Keratinocyte (primary cell): ENCODE measurements around the gene DPYD. TPM values are rescaled to one million over a fixed set of nuclear protein-coding genes. Genes with fewer than 3 reads are reported as not detected.

Experiments used
- DNase-seq: peaks from one replicate; pipeline ENCODE4 v3.0.0-alpha.2; 2011; ENCODE audit warnings: low read depth, missing footprints, low spot score
- FAIRE-seq: peaks from 2 replicates; lab custom pipeline; 2011; peaks lifted over from hg19 to GRCh38; lab: Jason Lieb, UNC
- H2AFZ ChIP-seq: 2 replicates; pipeline ENCODE4 v1.6.0; 2012; ENCODE audit warnings: low read length, control low read depth, inconsistent platforms; ENCODE audit not compliant: control insufficient read depth
- H3K27ac ChIP-seq: 2 replicates; pipeline ENCODE4 v1.5.1; 2011; ENCODE audit warnings: low read length; ENCODE audit not compliant: control insufficient read depth, insufficient read depth
- H3K27me3 ChIP-seq: 3 replicates; pipeline ENCODE4 v1.6.0; 2011; ENCODE audit warnings: low read length; ENCODE audit not compliant: control insufficient read depth, insufficient read depth; ENCODE audit errors: extremely low read depth
- H3K36me3 ChIP-seq, 2 experiments: 2 replicates in 1 of 2; 3 replicates in 1 of 2; pipeline ENCODE4 v1.5.1; 2011; ENCODE audit warnings: low read length in 2 of 2, mild to moderate bottlenecking in 1 of 2; ENCODE audit not compliant: control insufficient read depth in 2 of 2, insufficient read depth in 2 of 2; ENCODE audit errors: extremely low read depth in 1 of 2
- H3K4me1 ChIP-seq: 3 replicates; pipeline ENCODE4 v1.5.1; 2011; ENCODE audit warnings: low read length; ENCODE audit not compliant: control insufficient read depth, insufficient read depth; ENCODE audit errors: extremely low read depth
- H3K4me2 ChIP-seq: 3 replicates; pipeline ENCODE4 v1.6.0; 2011; ENCODE audit warnings: low read depth, low read length; ENCODE audit not compliant: control insufficient read depth, insufficient read depth; ENCODE audit errors: extremely low read depth
- H3K4me3 ChIP-seq, 3 experiments: fragments of 200-600 bp in 1 of 3; sonication (generic) in 1 of 3; 2 replicates in 2 of 3; 3 replicates in 1 of 3; pipeline ENCODE4 v1.5.1; 2011 to 2016; ENCODE audit warnings: low read length in 3 of 3, mild to moderate bottlenecking in 3 of 3, control low read depth in 2 of 3, inconsistent platforms in 1 of 3, low read depth in 1 of 3, mixed read lengths in 1 of 3, mixed run types in 1 of 3, moderate library complexity in 1 of 3; ENCODE audit not compliant: control insufficient read depth in 2 of 3, insufficient read depth in 2 of 3; ENCODE audit errors: extremely low read depth in 1 of 3
- H3K79me2 ChIP-seq: 2 replicates; pipeline ENCODE4 v1.6.0; 2012; ENCODE audit warnings: low read length; ENCODE audit not compliant: control insufficient read depth, insufficient read depth
- H3K9ac ChIP-seq: 3 replicates; pipeline ENCODE4 v1.6.0; 2011; ENCODE audit warnings: low read length; ENCODE audit not compliant: control insufficient read depth, insufficient read depth; ENCODE audit errors: extremely low read depth
- H3K9me1 ChIP-seq: 3 replicates; pipeline ENCODE4 v1.6.0; 2011; ENCODE audit warnings: low read length; ENCODE audit not compliant: control insufficient read depth, insufficient read depth; ENCODE audit errors: extremely low read depth
- H3K9me3 ChIP-seq: 2 replicates; pipeline ENCODE4 v1.5.1; 2012; ENCODE audit warnings: low read depth, low read length; ENCODE audit not compliant: control insufficient read depth
- H4K20me1 ChIP-seq: 3 replicates; pipeline ENCODE4 v1.6.0; 2011; ENCODE audit warnings: low read length; ENCODE audit not compliant: control insufficient read depth, insufficient read depth; ENCODE audit errors: extremely low read depth
- EZH2 ChIP-seq: IDR thresholded peaks from one replicate; pipeline ENCODE4 v1.6.1; 2012; ENCODE audit warnings: inconsistent platforms, mild to moderate bottlenecking, low read length, moderate library complexity
- dilution Hi-C: fragments of 300-500 bp; cut with MboI; formaldehyde crosslinking; loops from one replicate; pipeline ENCODE4 v1.7.0; 2020; ENCODE audit warnings: low sequenced_read_pairs; ENCODE audit not compliant: extremely low pct_ligation_motif_present
- polyA plus RNA-seq, 5 experiments: library from polyadenylated mRNA; depleted of rRNA in 3 of 5; stranded (reverse) in 3 of 5; stranded (forward) in 1 of 5; unstranded in 1 of 5; fragments of >200 nt; gene quantifications; 1 replicate in 1 of 5; 2 replicates in 3 of 5; 3 replicates in 1 of 5; pipeline versions ENCODE4 v1.2.1 to v1.2.3, GENCODE V29; 2011 to 2012; ENCODE audit warnings: missing spikeins in 2 of 5, low read depth in 1 of 5, low replicate concordance in 1 of 5
- TF ChIP-seq, protein P1 (sequence below), 3 experiments: IDR thresholded peaks in 1 of 3; conservative IDR thresholded peaks in 1 of 3; optimal IDR thresholded peaks in 1 of 3; 2 replicates in 2 of 3; 3 replicates in 1 of 3; pipeline versions ENCODE3 to v1.5.1; 2011; ENCODE audit warnings: low read length in 3 of 3, mild to moderate bottlenecking in 3 of 3, moderate library complexity in 2 of 3, control low read depth in 1 of 3, inconsistent platforms in 1 of 3; ENCODE audit not compliant: insufficient read depth in 2 of 3; ENCODE audit errors: extremely low read depth in 1 of 3

Gene DPYD
- polyA plus RNA-seq, 1 donor (not counting 4 experiments of a cell fraction or from before 2014, with no cell fraction given): 1.9 TPM

DNA sequence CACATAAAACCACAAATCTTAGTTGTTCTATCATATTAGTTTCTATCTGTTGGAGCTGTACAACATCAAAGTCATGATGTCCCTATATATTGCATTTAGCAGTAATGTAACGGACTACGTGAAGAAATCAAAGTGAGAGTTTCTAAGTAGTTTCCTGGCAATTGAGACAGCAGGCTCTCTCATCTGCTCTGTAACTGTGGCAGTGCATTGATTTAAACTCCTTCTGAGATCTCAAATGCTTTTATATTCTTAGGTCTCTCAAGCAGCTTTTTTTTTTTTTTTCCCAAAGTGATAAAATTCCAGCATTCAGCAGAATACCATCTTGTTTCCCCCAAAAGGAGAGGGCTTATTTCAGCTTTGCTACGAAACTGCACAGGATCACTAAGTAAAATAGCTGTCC is 719.2 kb downstream of the DPYD start:
- no peaks in the 10 kb centered on the region for H3K9me1 ChIP-seq
- no peak overlapping the region for H3K9ac ChIP-seq
- H3K4me3 ChIP-seq: no peak overlapping the region
- H3K36me3 ChIP-seq: no peaks in the 10 kb centered on the region
- H3K27ac ChIP-seq: no peak overlapping the region
- FAIRE-seq (no peak), DNase-seq (no peak)
- H4K20me1 ChIP-seq: no peaks in the 10 kb centered on the region
- H3K79me2 ChIP-seq: no peaks in the 10 kb centered on the region
- H3K4me2 ChIP-seq: no peak overlapping the region
- H3K9me3 ChIP-seq: no peaks in the 10 kb centered on the region
- dilution Hi-C loops: no loop called here
- no peaks in the 10 kb centered on the region for H3K27me3 ChIP-seq
- TF ChIP-seq, protein P1, sequence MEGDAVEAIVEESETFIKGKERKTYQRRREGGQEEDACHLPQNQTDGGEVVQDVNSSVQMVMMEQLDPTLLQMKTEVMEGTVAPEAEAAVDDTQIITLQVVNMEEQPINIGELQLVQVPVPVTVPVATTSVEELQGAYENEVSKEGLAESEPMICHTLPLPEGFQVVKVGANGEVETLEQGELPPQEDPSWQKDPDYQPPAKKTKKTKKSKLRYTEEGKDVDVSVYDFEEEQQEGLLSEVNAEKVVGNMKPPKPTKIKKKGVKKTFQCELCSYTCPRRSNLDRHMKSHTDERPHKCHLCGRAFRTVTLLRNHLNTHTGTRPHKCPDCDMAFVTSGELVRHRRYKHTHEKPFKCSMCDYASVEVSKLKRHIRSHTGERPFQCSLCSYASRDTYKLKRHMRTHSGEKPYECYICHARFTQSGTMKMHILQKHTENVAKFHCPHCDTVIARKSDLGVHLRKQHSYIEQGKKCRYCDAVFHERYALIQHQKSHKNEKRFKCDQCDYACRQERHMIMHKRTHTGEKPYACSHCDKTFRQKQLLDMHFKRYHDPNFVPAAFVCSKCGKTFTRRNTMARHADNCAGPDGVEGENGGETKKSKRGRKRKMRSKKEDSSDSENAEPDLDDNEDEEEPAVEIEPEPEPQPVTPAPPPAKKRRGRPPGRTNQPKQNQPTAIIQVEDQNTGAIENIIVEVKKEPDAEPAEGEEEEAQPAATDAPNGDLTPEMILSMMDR (optimal IDR thresholded peaks at IDR 0.05 in 1 of 3, IDR thresholded peaks at IDR 0.05 in 1 of 3, conservative IDR thresholded peaks at IDR 0.05 in 1 of 3; ENCODE audit: extremely low read depth in 1 of 3, insufficient read depth in 2 of 3, low read length in 3 of 3): no peak
- no peak for TF ChIP-seq EZH2
- no peaks in the 10 kb centered on the region for H3K4me1 ChIP-seq
- no peak overlapping the region for H2AFZ ChIP-seq

DNA sequence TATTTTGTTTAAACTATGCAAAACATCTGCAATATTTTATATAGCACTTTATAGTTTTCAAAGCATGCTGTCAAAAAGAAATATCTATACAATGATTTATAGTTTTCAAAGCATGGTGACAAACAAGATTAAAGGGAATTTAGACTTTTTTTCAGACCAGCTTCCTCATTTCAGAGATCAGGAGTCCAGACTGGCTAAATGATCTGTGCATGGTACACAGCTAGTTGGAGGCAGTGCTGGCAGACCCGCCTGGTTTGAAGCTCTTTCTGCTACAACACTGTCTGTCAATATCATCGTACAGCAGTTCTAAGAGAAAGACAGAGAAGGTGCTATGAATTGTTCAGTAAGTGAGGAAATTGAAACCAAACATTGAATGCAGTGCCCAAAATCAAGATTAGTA is 720.2 kb downstream of the DPYD start:
- Histone ChIP-seq H3K36me3 (no peaks in the 10 kb centered on the region), H4K20me1 (no peaks in the 10 kb centered on the region), H3K9me1 (no peaks in the 10 kb centered on the region), H2AFZ (no peak overlapping the region), H3K27ac (no peak overlapping the region), H3K9me3 (no peaks in the 10 kb centered on the region), H3K4me3 (no peak overlapping the region), H3K27me3 (no peaks in the 10 kb centered on the region), H3K79me2 (no peaks in the 10 kb centered on the region), H3K4me2 (no peak overlapping the region), H3K9ac (no peak overlapping the region), H3K4me1 (no peaks in the 10 kb centered on the region)
- no peak for FAIRE-seq
- TF ChIP-seq EZH2: no peak
- TF ChIP-seq, protein P1 (optimal IDR thresholded peaks at IDR 0.05 in 1 of 3, IDR thresholded peaks at IDR 0.05 in 1 of 3, conservative IDR thresholded peaks at IDR 0.05 in 1 of 3; ENCODE audit: extremely low read depth in 1 of 3, insufficient read depth in 2 of 3, low read length in 3 of 3): no peak
- no peak for DNase-seq
- dilution Hi-C loops: no loop called here
